Measurements from ENCODE around the gene JAK3. TPM values are rescaled to one million over a fixed set of nuclear protein-coding genes. Genes with fewer than 3 reads are reported as not detected.

The JAK3 gene
- total RNA-seq, 1 experiment from 2014 or later = 2.1 TPM

DNA sequence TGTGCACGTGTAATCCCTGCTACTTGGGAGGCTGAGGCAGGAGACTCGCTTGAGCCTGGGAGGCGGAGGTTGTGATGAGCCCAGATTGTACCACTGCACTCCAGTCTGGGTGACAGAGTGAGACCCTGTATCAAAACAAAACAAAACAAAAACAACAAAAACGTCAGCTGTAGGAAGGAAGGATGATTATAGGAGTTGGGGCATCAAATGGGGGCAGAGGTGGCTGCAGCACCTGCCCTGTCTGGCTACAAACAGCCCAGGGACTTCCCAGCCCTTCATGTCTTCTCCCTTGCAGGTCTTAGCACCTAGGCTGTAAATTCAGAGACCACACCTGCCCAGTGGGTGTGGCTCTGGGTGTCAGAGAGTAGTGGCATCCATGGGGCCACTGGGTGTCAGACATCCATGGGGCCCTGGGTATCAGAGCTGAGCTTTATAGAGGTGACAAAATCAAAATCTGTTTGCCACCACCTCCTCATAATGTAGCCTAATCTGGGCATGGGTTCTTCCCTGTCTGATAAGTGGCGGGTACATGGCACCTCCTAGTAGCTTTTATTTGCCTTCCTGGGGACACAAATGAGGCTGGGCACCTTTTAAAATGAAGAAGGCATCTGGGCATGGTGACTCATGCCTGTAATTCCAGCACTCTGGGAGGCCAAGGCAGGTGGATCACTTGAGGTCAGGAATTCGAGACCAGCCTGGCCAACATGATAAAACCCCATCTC, 57.6 kb downstream of the JAK3 start:
- Histone ChIP-seq H3K36me3 (ENCODE audit: control insufficient read depth, insufficient read depth, low read length) (no peaks in the 10 kb centered on the region; the same call in 1 of the 2 replicates), H3K4me1 (ENCODE audit: control insufficient read depth, insufficient read depth, low read length) (no peaks in the 10 kb centered on the region), H3K27me3 (ENCODE audit: control insufficient read depth, insufficient read depth, low read length) (no peaks in the 10 kb centered on the region), H3K4me3 (ENCODE audit: low read depth in 2 of 2, low read length in 2 of 2) (no peak overlapping the region), H3K27ac (ENCODE audit: low read length) (no peak overlapping the region), H3K9me3 (ENCODE audit: control insufficient read depth, insufficient read depth, low read depth, low read length) (no peaks in the 10 kb centered on the region)
- BruUV-seq (replicated peaks) = no TSS peak
- ATAC-seq (no peak), DNase-seq (ENCODE audit: low read depth, low spot score) (no peak)
- ChIA-PET POLR2A (no interaction called here), CTCF (interaction anchor here (0.5 kb wide), 1 partner anchor 218 kb away, joined by 5 read pairs; the partner anchor contains the start of gene ARRDC2)
- intact Hi-C loops (cut with micrococcal nuclease; ENCODE audit: unreplicated experiment) (no loop called here), in situ Hi-C loops (cut with HindIII; ENCODE audit: low pct_unique_long_range_greater_than_20kb, low sequenced_read_pairs) (no loop called here)
- TF ChIP-seq TCF7L2 (IDR thresholded peaks at IDR 0.05; ENCODE audit: low read depth, low read length) (no peak), SIN3A (IDR thresholded peaks at IDR 0.05; ENCODE audit: borderline replicate concordance, insufficient read depth, low read depth, low read length) (no peak), POLR2AphosphoS5 (IDR thresholded peaks at IDR 0.05; ENCODE audit: low read depth, low read length) (no peak)
- TF ChIP-seq, protein P1, sequence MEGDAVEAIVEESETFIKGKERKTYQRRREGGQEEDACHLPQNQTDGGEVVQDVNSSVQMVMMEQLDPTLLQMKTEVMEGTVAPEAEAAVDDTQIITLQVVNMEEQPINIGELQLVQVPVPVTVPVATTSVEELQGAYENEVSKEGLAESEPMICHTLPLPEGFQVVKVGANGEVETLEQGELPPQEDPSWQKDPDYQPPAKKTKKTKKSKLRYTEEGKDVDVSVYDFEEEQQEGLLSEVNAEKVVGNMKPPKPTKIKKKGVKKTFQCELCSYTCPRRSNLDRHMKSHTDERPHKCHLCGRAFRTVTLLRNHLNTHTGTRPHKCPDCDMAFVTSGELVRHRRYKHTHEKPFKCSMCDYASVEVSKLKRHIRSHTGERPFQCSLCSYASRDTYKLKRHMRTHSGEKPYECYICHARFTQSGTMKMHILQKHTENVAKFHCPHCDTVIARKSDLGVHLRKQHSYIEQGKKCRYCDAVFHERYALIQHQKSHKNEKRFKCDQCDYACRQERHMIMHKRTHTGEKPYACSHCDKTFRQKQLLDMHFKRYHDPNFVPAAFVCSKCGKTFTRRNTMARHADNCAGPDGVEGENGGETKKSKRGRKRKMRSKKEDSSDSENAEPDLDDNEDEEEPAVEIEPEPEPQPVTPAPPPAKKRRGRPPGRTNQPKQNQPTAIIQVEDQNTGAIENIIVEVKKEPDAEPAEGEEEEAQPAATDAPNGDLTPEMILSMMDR (IDR thresholded peaks at IDR 0.05) = no peak
- TF ChIP-seq, protein P2, sequence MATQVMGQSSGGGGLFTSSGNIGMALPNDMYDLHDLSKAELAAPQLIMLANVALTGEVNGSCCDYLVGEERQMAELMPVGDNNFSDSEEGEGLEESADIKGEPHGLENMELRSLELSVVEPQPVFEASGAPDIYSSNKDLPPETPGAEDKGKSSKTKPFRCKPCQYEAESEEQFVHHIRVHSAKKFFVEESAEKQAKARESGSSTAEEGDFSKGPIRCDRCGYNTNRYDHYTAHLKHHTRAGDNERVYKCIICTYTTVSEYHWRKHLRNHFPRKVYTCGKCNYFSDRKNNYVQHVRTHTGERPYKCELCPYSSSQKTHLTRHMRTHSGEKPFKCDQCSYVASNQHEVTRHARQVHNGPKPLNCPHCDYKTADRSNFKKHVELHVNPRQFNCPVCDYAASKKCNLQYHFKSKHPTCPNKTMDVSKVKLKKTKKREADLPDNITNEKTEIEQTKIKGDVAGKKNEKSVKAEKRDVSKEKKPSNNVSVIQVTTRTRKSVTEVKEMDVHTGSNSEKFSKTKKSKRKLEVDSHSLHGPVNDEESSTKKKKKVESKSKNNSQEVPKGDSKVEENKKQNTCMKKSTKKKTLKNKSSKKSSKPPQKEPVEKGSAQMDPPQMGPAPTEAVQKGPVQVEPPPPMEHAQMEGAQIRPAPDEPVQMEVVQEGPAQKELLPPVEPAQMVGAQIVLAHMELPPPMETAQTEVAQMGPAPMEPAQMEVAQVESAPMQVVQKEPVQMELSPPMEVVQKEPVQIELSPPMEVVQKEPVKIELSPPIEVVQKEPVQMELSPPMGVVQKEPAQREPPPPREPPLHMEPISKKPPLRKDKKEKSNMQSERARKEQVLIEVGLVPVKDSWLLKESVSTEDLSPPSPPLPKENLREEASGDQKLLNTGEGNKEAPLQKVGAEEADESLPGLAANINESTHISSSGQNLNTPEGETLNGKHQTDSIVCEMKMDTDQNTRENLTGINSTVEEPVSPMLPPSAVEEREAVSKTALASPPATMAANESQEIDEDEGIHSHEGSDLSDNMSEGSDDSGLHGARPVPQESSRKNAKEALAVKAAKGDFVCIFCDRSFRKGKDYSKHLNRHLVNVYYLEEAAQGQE (IDR thresholded peaks at IDR 0.05; ENCODE audit: insufficient read depth in 1 of 2, low read depth in 2 of 2, low read length in 1 of 2) = no peak

DNA sequence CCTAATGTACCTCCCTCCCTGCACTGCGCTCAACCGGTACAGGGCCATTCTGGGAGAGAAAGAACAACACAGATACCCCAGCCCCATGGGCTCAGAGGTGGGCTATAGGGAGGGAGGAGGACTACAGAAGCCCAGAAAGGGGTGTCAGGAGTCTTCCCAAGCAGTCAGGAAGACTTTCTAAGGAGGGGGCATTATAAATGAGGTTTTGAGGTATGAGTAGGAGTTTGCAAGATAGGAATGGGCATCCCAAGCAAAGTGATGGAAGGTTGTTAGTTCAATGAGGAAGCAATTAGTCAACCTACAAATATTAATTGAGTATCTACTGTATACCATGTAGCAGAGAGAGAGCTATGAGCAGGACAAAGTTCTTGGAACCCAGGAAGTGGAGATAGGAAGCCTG, 59.1 kb downstream of the JAK3 start:
- Histone ChIP-seq H3K27ac (ENCODE audit: low read length) (no peak overlapping the region), H3K4me3 (ENCODE audit: low read depth in 2 of 2, low read length in 2 of 2) (no peak overlapping the region), H3K9me3 (ENCODE audit: control insufficient read depth, insufficient read depth, low read depth, low read length) (no peaks in the 10 kb centered on the region), H3K4me1 (ENCODE audit: control insufficient read depth, insufficient read depth, low read length) (no peaks in the 10 kb centered on the region), H3K36me3 (ENCODE audit: control insufficient read depth, insufficient read depth, low read length) (no peaks in the 10 kb centered on the region), H3K27me3 (ENCODE audit: control insufficient read depth, insufficient read depth, low read length) (no peaks in the 10 kb centered on the region)
- BruUV-seq (replicated peaks) = no TSS peak
- TF ChIP-seq TCF7L2 (IDR thresholded peaks at IDR 0.05; ENCODE audit: low read depth, low read length) (no peak), POLR2AphosphoS5 (IDR thresholded peaks at IDR 0.05; ENCODE audit: low read depth, low read length) (no peak), SIN3A (IDR thresholded peaks at IDR 0.05; ENCODE audit: borderline replicate concordance, insufficient read depth, low read depth, low read length) (no peak)
- TF ChIP-seq, protein P2 (IDR thresholded peaks at IDR 0.05; ENCODE audit: insufficient read depth in 1 of 2, low read depth in 2 of 2, low read length in 1 of 2) = no peak
- TF ChIP-seq, protein P1 (IDR thresholded peaks at IDR 0.05) = no peak
- ATAC-seq (no peak), DNase-seq (ENCODE audit: low read depth, low spot score) (no peak)
- CTCF ChIA-PET = interaction anchor here (0.6 kb wide), 1 partner anchor 39 kb away, joined by 5 read pairs; no protein-coding TSS in a partner anchor
- intact Hi-C loops (cut with micrococcal nuclease; ENCODE audit: unreplicated experiment) (loop anchor here (10.0 kb wide), 1 partner anchor 66 kb away; the partner anchor contains the start of gene RPL18A), in situ Hi-C loops (cut with HindIII; ENCODE audit: low pct_unique_long_range_greater_than_20kb, low sequenced_read_pairs) (no loop called here)
- POLR2A ChIA-PET = interaction anchor here (0.5 kb wide), 1 partner anchor 29 kb away, joined by 4 read pairs; no protein-coding TSS in a partner anchor

Measured in Panc1 (cell line).